H1 (cell line): ENCODE measurements around the gene KCNC4. TPM values are rescaled to one million over a fixed set of nuclear protein-coding genes. Genes with fewer than 3 reads are reported as not detected.

Experiments
- CTCF ChIA-PET: fragments of 300-600 bp; sonication (Branson Sonifier 250); formaldehyde crosslinking; loops from one replicate; lab custom pipeline; 2021; ENCODE audit not compliant: partially characterized antibody; lab: Charles Lee
- POLR2A ChIA-PET: fragments of 300-600 bp; sonication (Branson Sonifier 250); formaldehyde crosslinking; loops from one replicate; lab custom pipeline; 2021; ENCODE audit warnings: inconsistent platforms; ENCODE audit not compliant: partially characterized antibody; lab: Charles Lee
- DNase-seq, 2 experiments: peaks; one replicate each; pipeline versions ENCODE4 v3.0.0 to v3.0.0-alpha.2; 2010 to 2022; ENCODE audit warnings: low spot score in 2 of 2, low read depth in 1 of 2, mixed read lengths in 1 of 2
- FAIRE-seq: peaks from 2 replicates; lab custom pipeline; 2011; peaks lifted over from hg19 to GRCh38; lab: Jason Lieb, UNC
- H2AFZ ChIP-seq: 2 replicates; pipeline ENCODE4 v1.8.1; 2012; ENCODE audit warnings: low read length, inconsistent platforms
- H2AK5ac ChIP-seq: 2 replicates; pipeline ENCODE4 v1.6.1; 2013; ENCODE audit warnings: low read depth, low read length
- H2BK120ac ChIP-seq: replicated peaks from 2 replicates; pipeline ENCODE3; 2013; ENCODE audit warnings: low read depth, low read length, inconsistent platforms
- H2BK12ac ChIP-seq: 2 replicates; pipeline ENCODE4 v1.6.1; 2013; ENCODE audit warnings: low read depth, low read length
- H2BK15ac ChIP-seq: 2 replicates; pipeline ENCODE4 v1.6.1; 2013; ENCODE audit warnings: low read length
- H2BK20ac ChIP-seq: 2 replicates; pipeline ENCODE4 v1.6.1; 2013; ENCODE audit warnings: low read length
- H2BK5ac ChIP-seq: 2 replicates; pipeline ENCODE4 v1.6.1; 2013; ENCODE audit warnings: low read depth, low read length
- H3K14ac ChIP-seq: 2 replicates; pipeline ENCODE4 v1.6.1; 2013; ENCODE audit warnings: inconsistent platforms; ENCODE audit not compliant: insufficient read length
- H3K18ac ChIP-seq: 2 replicates; pipeline ENCODE4 v1.6.1; 2013; ENCODE audit warnings: low read length; ENCODE audit errors: extremely low read depth
- H3K23ac ChIP-seq: 2 replicates; pipeline ENCODE4 v1.6.1; 2013; ENCODE audit warnings: inconsistent platforms; ENCODE audit not compliant: insufficient read length
- H3K23me2 ChIP-seq: 2 replicates; pipeline ENCODE4 v1.6.1; 2013; ENCODE audit warnings: low read depth, low read length
- H3K27ac ChIP-seq: 2 replicates; pipeline ENCODE4 v1.6.1; 2011; ENCODE audit warnings: low read depth, low read length, inconsistent platforms
- H3K27me3 ChIP-seq, 4 experiments: replicated peaks in 1 of 4; 1 replicate in 1 of 4; 2 replicates in 3 of 4; pipeline versions ENCODE4 v1.6.1 to v1.8.1; 2011 to 2013; ENCODE audit warnings: low read length in 3 of 4, mild to moderate bottlenecking in 3 of 4, inconsistent platforms in 2 of 4, mixed read lengths in 2 of 4, moderate library complexity in 1 of 4; ENCODE audit not compliant: control insufficient read depth in 3 of 4, insufficient read depth in 3 of 4; ENCODE audit errors: extremely low read depth in 1 of 4
- H3K36me3 ChIP-seq, 4 experiments: 2 replicates each; pipeline versions ENCODE4 v1.6.1 to v1.8.1; 2011 to 2013; ENCODE audit warnings: mild to moderate bottlenecking in 4 of 4, low read length in 3 of 4, moderate library complexity in 2 of 4, control low read depth in 1 of 4, inconsistent platforms in 1 of 4; ENCODE audit not compliant: insufficient read depth in 4 of 4, control insufficient read depth in 2 of 4
- H3K4ac ChIP-seq: replicated peaks from 2 replicates; pipeline ENCODE3; 2013; ENCODE audit warnings: low read length, low read depth, mixed read lengths, inconsistent platforms; ENCODE audit not compliant: insufficient read length
- H3K4me1 ChIP-seq, 4 experiments: replicated peaks in 1 of 4; 1 replicate in 1 of 4; 2 replicates in 3 of 4; pipeline versions ENCODE4 v1.6.1 to v1.8.1; 2011 to 2013; ENCODE audit warnings: low read length in 3 of 4, inconsistent platforms in 2 of 4, mixed read lengths in 1 of 4; ENCODE audit not compliant: insufficient read depth in 4 of 4, control insufficient read depth in 3 of 4
- H3K4me2 ChIP-seq, 2 experiments: 2 replicates each; pipeline versions ENCODE4 v1.6.1 to v1.8.1; 2011 to 2013; ENCODE audit warnings: low read depth in 2 of 2, low read length in 2 of 2, control low read depth in 1 of 2, inconsistent platforms in 1 of 2, mild to moderate bottlenecking in 1 of 2; ENCODE audit not compliant: insufficient read depth in 1 of 2
- H3K4me3 ChIP-seq, 4 experiments: fragments of 200-600, 300-600 bp in 1 of 4; sonication (generic), shearing (Covaris generic), sonication (Bioruptor Twin) in 1 of 4; 2 replicates each; pipeline versions ENCODE4 v1.5.1 to v1.8.1; 2011 to 2016; ENCODE audit warnings: low read length in 4 of 4, low read depth in 3 of 4, control low read depth in 2 of 4, inconsistent platforms in 2 of 4, mild to moderate bottlenecking in 2 of 4, mixed read lengths in 1 of 4, moderate library complexity in 1 of 4; ENCODE audit not compliant: insufficient read depth in 2 of 4; ENCODE audit errors: extremely low read depth in 1 of 4
- H3K56ac ChIP-seq: replicated peaks from 2 replicates; pipeline ENCODE3; 2013; ENCODE audit warnings: low read depth, mild to moderate bottlenecking, mixed read lengths, low read length, inconsistent platforms; ENCODE audit not compliant: insufficient read length
- H3K79me1 ChIP-seq: 2 replicates; pipeline ENCODE4 v1.6.1; 2013; ENCODE audit warnings: low read depth, low read length, control low read depth
- H3K79me2 ChIP-seq, 2 experiments: 2 replicates each; pipeline versions ENCODE4 v1.6.1 to v1.8.1; 2012 to 2013; ENCODE audit warnings: low read length in 2 of 2, mild to moderate bottlenecking in 2 of 2, inconsistent platforms in 1 of 2; ENCODE audit not compliant: insufficient read depth in 2 of 2, control insufficient read depth in 1 of 2
- H3K9ac ChIP-seq, 4 experiments: replicated peaks in 1 of 4; 1 replicate in 1 of 4; 2 replicates in 3 of 4; pipeline versions ENCODE4 v1.6.1 to v1.8.1; 2011 to 2013; ENCODE audit warnings: low read depth in 3 of 4, low read length in 3 of 4, control low read depth in 2 of 4, mild to moderate bottlenecking in 2 of 4, moderate library complexity in 2 of 4, inconsistent platforms in 1 of 4; ENCODE audit errors: extremely low read depth in 1 of 4
- H3K9me3 ChIP-seq, 2 experiments: 2 replicates each; pipeline versions ENCODE4 v1.6.1 to v1.8.1; 2012 to 2013; ENCODE audit warnings: mild to moderate bottlenecking in 2 of 2, moderate library complexity in 2 of 2, control low read depth in 1 of 2, inconsistent platforms in 1 of 2, low read depth in 1 of 2, low read length in 1 of 2, mixed read lengths in 1 of 2; ENCODE audit not compliant: insufficient read depth in 2 of 2
- H4K20me1 ChIP-seq, 2 experiments: replicated peaks in 1 of 2; 2 replicates each; pipeline versions ENCODE3 to v1.8.1; 2011 to 2013; ENCODE audit warnings: inconsistent platforms in 2 of 2, low read length in 2 of 2, mild to moderate bottlenecking in 1 of 2; ENCODE audit not compliant: insufficient read depth in 2 of 2, control insufficient read depth in 1 of 2
- H4K5ac ChIP-seq: 2 replicates; pipeline ENCODE4 v1.6.1; 2013; ENCODE audit warnings: low read length, low read depth, mixed read lengths, inconsistent platforms; ENCODE audit not compliant: insufficient read length
- H4K8ac ChIP-seq: 2 replicates; pipeline ENCODE4 v1.8.0; 2013; ENCODE audit warnings: mild to moderate bottlenecking, moderate library complexity, low read length, inconsistent platforms; ENCODE audit not compliant: insufficient read depth; ENCODE audit errors: extremely low read depth
- H4K91ac ChIP-seq: replicated peaks from 2 replicates; pipeline ENCODE3; 2013; ENCODE audit warnings: low read length, mixed read lengths, inconsistent platforms; ENCODE audit not compliant: insufficient read length
- BCL11A ChIP-seq, 2 experiments: IDR thresholded peaks; one replicate each; pipeline ENCODE4 v1.6.1; 2011; ENCODE audit warnings: low read depth in 2 of 2, low read length in 2 of 2, mild to moderate bottlenecking in 2 of 2
- CBX8 ChIP-seq: fragments of 300-800, 300-1000 bp; sonication (generic); IDR thresholded peaks from 2 replicates; pipeline ENCODE4 v1.7.1; 2016; ENCODE audit warnings: low read depth, low read length, borderline replicate concordance
- CTBP2 ChIP-seq: IDR thresholded peaks from 2 replicates; pipeline ENCODE4 v1.7.0; 2011; ENCODE audit warnings: borderline replicate concordance, mild to moderate bottlenecking, moderate library complexity, mixed read lengths, low read length; ENCODE audit not compliant: insufficient read depth, insufficient read length
- EGR1 ChIP-seq: IDR thresholded peaks from 2 replicates; pipeline ENCODE4 v1.6.1; 2011; ENCODE audit warnings: low read depth, low read length, borderline replicate concordance
- EZH2 ChIP-seq: fragments of 200-600 bp; sonication (generic); IDR thresholded peaks from 2 replicates; pipeline ENCODE4 v1.7.1; 2012; ENCODE audit warnings: low read depth, mild to moderate bottlenecking, moderate library complexity, low read length, inconsistent platforms; ENCODE audit not compliant: severe bottlenecking
- KDM5A ChIP-seq: fragments of 200-600 bp; IDR thresholded peaks from 2 replicates; pipeline ENCODE4 v1.7.1; 2012; ENCODE audit warnings: mild to moderate bottlenecking, low read length, inconsistent platforms, mixed read lengths
- MAFK ChIP-seq: IDR thresholded peaks from 2 replicates; pipeline ENCODE4 v1.6.1; 2012; ENCODE audit warnings: low read depth, mild to moderate bottlenecking, improper control_type of control experiment, low read length
- RBBP5 ChIP-seq: IDR thresholded peaks from 2 replicates; pipeline ENCODE4 v1.7.1; 2012; ENCODE audit warnings: low read depth, mild to moderate bottlenecking, inconsistent platforms, low read length, moderate library complexity, borderline replicate concordance
- RXRA ChIP-seq: IDR thresholded peaks from 2 replicates; pipeline ENCODE4 v1.6.1; 2011; ENCODE audit warnings: low read depth, mild to moderate bottlenecking, low read length, moderate library complexity; ENCODE audit not compliant: insufficient read depth
- SP1 ChIP-seq: IDR thresholded peaks from 2 replicates; pipeline ENCODE4 v1.6.1; 2011; ENCODE audit warnings: low read depth, low read length
- SRF ChIP-seq: IDR thresholded peaks from 2 replicates; pipeline ENCODE4 v1.6.1; 2011; ENCODE audit warnings: mild to moderate bottlenecking, low read depth, low read length, moderate library complexity
- WGBS, 2 experiments: shearing (Covaris generic) in 1 of 2; methylation state at CpG; one replicate each; pipeline versions ENCODE4 v1.1.6 to v1.1.7; 2013 to 2015; ENCODE audit warnings: low lambda C conversion rate in 2 of 2, mixed read lengths in 2 of 2, inconsistent platforms in 1 of 2, low coverage in 1 of 2, missing lambda C conversion rate in 1 of 2; ENCODE audit not compliant: insufficient replicate concordance in 2 of 2, insufficient coverage in 1 of 2, insufficient read length in 1 of 2; ENCODE audit errors: extremely low coverage in 1 of 2, missing lambda C conversion rate in 1 of 2; 5-methylcytosine and 5-hydroxymethylcytosine counted together
- polyA plus RNA-seq, 7 experiments: library from polyadenylated mRNA; depleted of rRNA in 3 of 7; stranded (reverse) in 5 of 7; unstranded in 2 of 7; fragments of >200 nt in 5 of 7; fragments of 200-250 nt in 2 of 7; gene quantifications; 1 replicate in 5 of 7; 2 replicates in 1 of 7; 4 replicates in 1 of 7; pipeline versions ENCODE4 v1.2.1 to v1.2.3, GENCODE V29; 2011 to 2013; ENCODE audit warnings: missing spikeins in 2 of 7, mixed read lengths in 2 of 7
- total RNA-seq: library from RNA; stranded (reverse); fragmentation: NEBNext Ultra II Directional; extraction: Animal tissue kit (Norgen Biotek cat#: 25700); gene quantifications from 2 replicates; pipeline ENCODE4 v1.2.1, GENCODE V29; 2021

The KCNC4 gene
- total and polyA plus RNA-seq, 2 of the 8 experiments (the other 6 are each of a cell fraction or from before 2014, with no cell fraction given), result 8.1 to 11.2 TPM

- Histone ChIP-seq H4K91ac (no peak overlapping the region), H3K23me2 (no peaks in the 10 kb centered on the region), H4K8ac (no peak overlapping the region), H3K23ac (no peak overlapping the region), H2BK15ac (no peak overlapping the region), H3K36me3 (no peaks in the 10 kb centered on the region), H4K20me1 (no peaks in the 10 kb centered on the region), H3K14ac (no peak overlapping the region), H2BK120ac (no peak overlapping the region), H3K27ac (no peak overlapping the region), H3K9ac (no peak overlapping the region), H3K9me3 (no peaks in the 10 kb centered on the region), H3K56ac (no peak overlapping the region), H2BK5ac (no peak overlapping the region), H3K18ac (no peak overlapping the region), H2AFZ (no peak overlapping the region), H2BK20ac (no peak overlapping the region), H2BK12ac (no peak overlapping the region), H3K79me1 (no peaks in the 10 kb centered on the region), H3K4ac (no peak overlapping the region), H2AK5ac (no peak overlapping the region), H3K79me2 (no peaks in the 10 kb centered on the region), H3K4me1 (no peaks in the 10 kb centered on the region; a peak in 1 of 7 replicates), H3K27me3 (no peaks in the 10 kb centered on the region; a peak in 1 of 7 replicates), H3K4me3 (no peak overlapping the region), H4K5ac (no peak overlapping the region), H3K4me2 (no peak overlapping the region)
- CTCF ChIA-PET, result interaction anchor here (1.0 to 2.5 kb wide), 3 partner anchors 52 to 63 kb away, joined by 3 to 13 read pairs (median 7); no protein-coding TSS in a partner anchor
- WGBS, 2 experiments, result 91% methylated on average over 2 of the region's 2 CpGs; no CpG with 5 or more reads in 1 of the 2 experiments
- no peak for FAIRE-seq
- POLR2A ChIA-PET, result no interaction called here
- DNase-seq, result no peak
- TF ChIP-seq EZH2 (no peak), SP1 (no peak), MAFK (no peak), CTBP2 (no peak), BCL11A (IDR thresholded peaks at IDR 0.05; ENCODE audit: low read depth in 2 of 2, low read length in 2 of 2) (no peak), EGR1 (no peak), RXRA (no peak), KDM5A (no peak), CBX8 (no peak), RBBP5 (no peak), SRF (no peak)
These were observed 49.7 kb downstream of the KCNC4 start for GRCh38 chr1:110259770-110260169.
